ENCODE results near the gene CD151. TPM values are rescaled to one million over a fixed set of nuclear protein-coding genes. Genes with fewer than 3 reads are reported as not detected.

CD151 gene
- total and polyA plus RNA-seq, 8 donors = 163 to 351 (median 261) TPM

GRCh38 chr11:826227-826621, 6.5 kb upstream of the CD151 start:
- H3K4me3 ChIP-seq = peak overlapping the region in 3 of 4 donors; percentile 57 to 69 (median 63)
- H3K4me1 ChIP-seq = peaks cover 31 to 52% (median 44%) of the 10 kb centered on the region in 3 donors
- intact Hi-C loops (cut with DNase I) = no loop called here

GRCh38 chr11:826836-827145, 6.0 kb upstream of the CD151 start:
- Histone ChIP-seq H3K4me3 (peak overlapping the region; percentile 51 to 69 (median 60)), H3K4me1 (peaks cover 26 to 48% (median 41%) of the 10 kb centered on the region in 3 donors), H3K27ac (peak overlapping the region; percentile 88 to 97 (median 91)), H3K27me3 (no peaks in the 10 kb centered on the region), H3K36me3 (peaks cover 0 to 10% (median 6%) of the 10 kb centered on the region in 3 donors), H3K9me3 (no peaks in the 10 kb centered on the region)
- DNase-seq (peak in 1 of 6 donors; percentile 80), ATAC-seq (no peak), FAIRE-seq (no peak)
- intact Hi-C loops (cut with DNase I) = no loop called here
- no peak for TF ChIP-seq CTCF (IDR thresholded peaks at IDR 0.05)
- 1 to 3% methylated on average over 17 to 22 of the region's 22 CpGs for WGBS, 2 donors

More at GRCh38 chr11:826227-826621, 6.5 kb upstream of the CD151 start:
- Histone ChIP-seq H3K9me3 (no peaks in the 10 kb centered on the region), H3K36me3 (peaks cover 0 to 10% (median 6%) of the 10 kb centered on the region in 3 donors), H3K27me3 (no peaks in the 10 kb centered on the region), H3K27ac (peak overlapping the region; percentile 88 to 97 (median 91))
- WGBS, 2 donors = 18% methylated on average over 9 of the region's 9 CpGs
- no peak for TF ChIP-seq CTCF (IDR thresholded peaks at IDR 0.05)
- FAIRE-seq = no peak
- ATAC-seq = no peak
- DNase-seq = no peak

GRCh38 chr11:827146-827896, 5.4 kb upstream of the CD151 start:
- intact Hi-C loops (cut with DNase I) = no loop called here
- ATAC-seq = peak; percentile 23 to 41 (median 32)
- peak overlapping the region; percentile 88 to 97 (median 91) for H3K27ac ChIP-seq
- no peaks in the 10 kb centered on the region for H3K27me3 ChIP-seq
- peaks cover 21 to 45% (median 35%) of the 10 kb centered on the region in 3 donors for H3K4me1 ChIP-seq
- peak; percentile 80 to 90 (median 82) for DNase-seq
- 1 to 5% methylated on average over 23 to 66 of the region's 66 CpGs for WGBS, 2 donors
- FAIRE-seq = no peak
- peak overlapping the region; percentile 51 to 69 (median 60) for H3K4me3 ChIP-seq
- peaks cover 0 to 10% (median 6%) of the 10 kb centered on the region in 3 donors for H3K36me3 ChIP-seq
- H3K9me3 ChIP-seq = no peaks in the 10 kb centered on the region
- TF ChIP-seq CTCF (IDR thresholded peaks at IDR 0.05) = no peak

- intact Hi-C loops (cut with DNase I) = no loop called here
- ATAC-seq = peak; percentile 0 to 4 (median 1)
- FAIRE-seq = no peak
- Histone ChIP-seq H3K4me1 (peaks cover 20 to 43% (median 34%) of the 10 kb centered on the region in 3 donors), H3K36me3 (peaks cover 0 to 10% (median 6%) of the 10 kb centered on the region in 3 donors), H3K27ac (peak within 1 kb of the TSS; percentile 88 to 97 (median 91)), H3K4me3 (peak within 1 kb of the TSS; percentile 51 to 69 (median 60)), H3K9me3 (no peaks in the 10 kb centered on the region), H3K27me3 (no peaks in the 10 kb centered on the region)
- WGBS, 2 donors = 14 to 25% methylated on average over 5 of the region's 5 CpGs
- no peak for DNase-seq
- no peak for TF ChIP-seq CTCF (IDR thresholded peaks at IDR 0.05)
Measured at GRCh38 chr11:827897-828192, 4.9 kb upstream of the CD151 start, which contains the start of gene CRACR2B. CRACR2B (plus strand) TSS chr11:827919; CDS start chr11:828608, 689 bp downstream.
